ENCODE data around the gene ADAMTSL1.

Gene ADAMTSL1

DNA sequence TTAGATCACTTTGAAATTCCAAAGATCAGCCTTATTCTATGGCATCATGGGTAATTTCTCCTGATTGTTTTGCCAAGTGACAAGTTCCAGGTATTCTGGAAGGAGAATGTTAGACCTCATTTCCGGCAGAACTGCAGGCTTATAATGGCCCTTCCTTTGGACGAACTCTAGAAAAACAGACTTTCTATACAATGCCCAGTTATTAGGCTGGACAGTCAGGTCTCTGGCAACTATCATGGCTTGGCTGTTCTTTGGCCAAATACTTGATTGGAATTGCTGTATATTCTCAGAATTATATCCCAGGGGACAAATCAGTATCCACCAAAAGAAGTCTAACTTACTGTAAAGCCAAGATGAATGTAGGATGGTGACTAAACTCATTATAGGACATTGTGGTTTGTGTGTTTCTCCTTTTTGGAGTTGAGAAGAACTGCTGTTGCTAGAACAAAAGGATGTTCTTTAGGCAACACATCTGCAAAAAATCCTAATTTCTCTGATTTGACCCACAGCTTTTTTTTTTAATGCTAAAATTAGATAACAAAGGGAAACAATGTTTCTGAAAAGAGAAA is 69.0 kb downstream of the ADAMTSL1 start:
- in situ Hi-C loops (cut with MboI; ENCODE audit: low sequenced_read_pairs, unreplicated experiment), result no loop called here
- TF ChIP-seq, protein P1, sequence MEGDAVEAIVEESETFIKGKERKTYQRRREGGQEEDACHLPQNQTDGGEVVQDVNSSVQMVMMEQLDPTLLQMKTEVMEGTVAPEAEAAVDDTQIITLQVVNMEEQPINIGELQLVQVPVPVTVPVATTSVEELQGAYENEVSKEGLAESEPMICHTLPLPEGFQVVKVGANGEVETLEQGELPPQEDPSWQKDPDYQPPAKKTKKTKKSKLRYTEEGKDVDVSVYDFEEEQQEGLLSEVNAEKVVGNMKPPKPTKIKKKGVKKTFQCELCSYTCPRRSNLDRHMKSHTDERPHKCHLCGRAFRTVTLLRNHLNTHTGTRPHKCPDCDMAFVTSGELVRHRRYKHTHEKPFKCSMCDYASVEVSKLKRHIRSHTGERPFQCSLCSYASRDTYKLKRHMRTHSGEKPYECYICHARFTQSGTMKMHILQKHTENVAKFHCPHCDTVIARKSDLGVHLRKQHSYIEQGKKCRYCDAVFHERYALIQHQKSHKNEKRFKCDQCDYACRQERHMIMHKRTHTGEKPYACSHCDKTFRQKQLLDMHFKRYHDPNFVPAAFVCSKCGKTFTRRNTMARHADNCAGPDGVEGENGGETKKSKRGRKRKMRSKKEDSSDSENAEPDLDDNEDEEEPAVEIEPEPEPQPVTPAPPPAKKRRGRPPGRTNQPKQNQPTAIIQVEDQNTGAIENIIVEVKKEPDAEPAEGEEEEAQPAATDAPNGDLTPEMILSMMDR (IDR thresholded peaks at IDR 0.05; ENCODE audit: borderline replicate concordance, control extremely low read depth, extremely low read depth, insufficient read depth, missing control alignments), result no peak
- DNase-seq (ENCODE audit: low spot score), result no peak

DNA sequence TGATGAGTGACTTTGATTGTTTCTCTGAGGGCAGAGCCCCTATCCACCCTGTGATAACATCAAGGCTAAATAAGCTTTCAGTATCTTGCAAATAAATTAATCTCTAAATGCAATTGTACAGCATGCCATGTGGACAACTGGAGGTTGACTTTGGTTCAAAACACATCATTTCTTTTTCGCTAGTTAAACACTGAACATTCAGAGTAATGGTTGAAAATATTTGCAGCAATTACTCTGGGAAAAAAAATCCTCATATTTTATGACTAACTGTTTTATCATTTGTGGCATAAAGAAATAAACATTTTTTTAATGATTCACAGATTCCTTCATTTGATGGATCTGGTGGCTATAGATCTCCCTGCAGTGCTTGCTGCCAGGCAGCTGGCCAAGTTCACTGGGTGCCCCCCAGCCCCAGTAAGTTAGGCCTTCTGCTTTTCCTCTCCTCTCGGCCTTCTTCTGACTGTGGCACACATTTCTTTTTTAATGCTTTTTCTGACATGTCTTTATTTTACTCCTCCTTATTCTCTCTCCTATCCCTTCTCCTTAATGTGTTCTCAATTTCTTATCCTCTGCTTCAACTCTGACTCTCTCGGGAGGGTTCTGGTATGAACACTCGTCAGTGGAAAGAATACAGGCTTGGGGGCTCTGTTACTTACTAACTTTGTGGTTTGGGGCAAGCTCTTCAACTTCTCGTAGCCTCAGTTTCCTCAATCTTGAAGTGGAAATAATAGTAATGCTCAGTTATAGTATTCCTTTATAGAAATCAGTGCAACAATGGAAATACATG is 69.6 kb downstream of the ADAMTSL1 start:
- TF ChIP-seq, protein P1 (IDR thresholded peaks at IDR 0.05; ENCODE audit: borderline replicate concordance, control extremely low read depth, extremely low read depth, insufficient read depth, missing control alignments), result no peak
- in situ Hi-C loops (cut with MboI; ENCODE audit: low sequenced_read_pairs, unreplicated experiment), result no loop called here
- no peak for DNase-seq (ENCODE audit: low spot score)

GRCh38 chr9:18544456-18544855 is 70.5 kb downstream of the ADAMTSL1 start:
- TF ChIP-seq, protein P1 (IDR thresholded peaks at IDR 0.05; ENCODE audit: borderline replicate concordance, control extremely low read depth, extremely low read depth, insufficient read depth, missing control alignments), result no peak
- DNase-seq (ENCODE audit: low spot score), result no peak

GRCh38 chr9:18545636-18546360 is 71.8 kb downstream of the ADAMTSL1 start:
- no peak for DNase-seq (ENCODE audit: low spot score)
- in situ Hi-C loops (cut with MboI; ENCODE audit: low sequenced_read_pairs, unreplicated experiment), result no loop called here
- TF ChIP-seq, protein P1 (IDR thresholded peaks at IDR 0.05; ENCODE audit: borderline replicate concordance, control extremely low read depth, extremely low read depth, insufficient read depth, missing control alignments), result no peak

More at GRCh38 chr9:18544456-18544855, 70.5 kb downstream of the ADAMTSL1 start:
- in situ Hi-C loops (cut with MboI; ENCODE audit: low sequenced_read_pairs, unreplicated experiment), result no loop called here

- TF ChIP-seq, protein P1 (IDR thresholded peaks at IDR 0.05; ENCODE audit: borderline replicate concordance, control extremely low read depth, extremely low read depth, insufficient read depth, missing control alignments), result no peak
- DNase-seq (ENCODE audit: low spot score), result no peak
- in situ Hi-C loops (cut with MboI; ENCODE audit: low sequenced_read_pairs, unreplicated experiment), result no loop called here
Measured at GRCh38 chr9:18548456-18548855, 74.5 kb downstream of the ADAMTSL1 start.

DNA sequence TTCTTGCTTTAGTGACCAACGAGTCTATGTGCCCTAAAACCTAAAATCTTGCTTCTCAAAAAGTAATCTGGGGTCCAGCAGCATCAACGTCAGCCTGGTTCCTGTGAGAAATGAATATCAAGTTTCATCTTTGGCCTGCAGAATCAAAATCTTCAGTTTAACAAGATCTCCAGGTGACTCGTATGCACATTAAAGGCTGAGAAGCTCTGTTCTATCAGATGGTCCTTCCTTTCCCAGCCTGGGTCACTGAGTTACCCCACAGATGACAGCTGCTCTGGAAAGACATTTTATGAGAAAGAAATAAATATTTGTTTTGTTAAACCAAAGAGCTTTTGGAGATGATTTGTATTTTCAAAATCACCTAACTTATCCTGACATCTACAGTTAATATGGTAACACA is 75.8 kb downstream of the ADAMTSL1 start:
- in situ Hi-C loops (cut with MboI; ENCODE audit: low sequenced_read_pairs, unreplicated experiment), result no loop called here
- DNase-seq (ENCODE audit: low spot score), result no peak
- TF ChIP-seq, protein P1 (IDR thresholded peaks at IDR 0.05; ENCODE audit: borderline replicate concordance, control extremely low read depth, extremely low read depth, insufficient read depth, missing control alignments), result no peak
